GM21390 (cell line): ENCODE data around the gene DNAJC15.
"Not testable (repeated sequence)": the region's sequence is repeated elsewhere in the genome, so short reads cannot be mapped to it uniquely, and the experiment has no call there.

Source experiments
- ATAC-seq: cut with Tn5 transposase; IDR thresholded peaks from one replicate; pipeline ENCODE4 v1.9.1; 2021; ENCODE audit not compliant: unreplicated experiment

The DNAJC15 gene

GRCh38 chr13:43023289-43023963, at the start of gene DNAJC15:
TSS of gene DNAJC15 (plus strand) at chr13:43023586. CDS start at chr13:43023627, 41 bp downstream.
- peak; percentile 75 for ATAC-seq

- ATAC-seq, result no peak
Observed at GRCh38 chr13:42976066-42976465, 47.3 kb upstream of the DNAJC15 start.

GRCh38 chr13:42977219-42977659, 46.1 kb upstream of the DNAJC15 start:
- ATAC-seq, result no peak

- no peak for ATAC-seq
Observed at GRCh38 chr13:42981317-42981716, 42.1 kb upstream of the DNAJC15 start.

- ATAC-seq, result no peak
Observed at GRCh38 chr13:42981853-42982252, 41.5 kb upstream of the DNAJC15 start.

GRCh38 chr13:42984026-42984425, 39.4 kb upstream of the DNAJC15 start:
- no peak for ATAC-seq

GRCh38 chr13:42984691-42985090, 38.7 kb upstream of the DNAJC15 start:
- ATAC-seq, result no peak

- ATAC-seq, result no peak
Observed at GRCh38 chr13:42985312-42986175, 37.8 kb upstream of the DNAJC15 start.

- ATAC-seq, result no peak
Observed at GRCh38 chr13:42986176-42986574, 37.2 kb upstream of the DNAJC15 start.

GRCh38 chr13:42990291-42991232, 32.8 kb upstream of the DNAJC15 start:
- ATAC-seq, result no peak

- not testable (repeated sequence) for ATAC-seq
Observed at GRCh38 chr13:42991233-42991897, 32.0 kb upstream of the DNAJC15 start.

- peak; percentile 67 for ATAC-seq
Observed at GRCh38 chr13:42991898-42992763, 31.3 kb upstream of the DNAJC15 start, which contains the start of gene EPSTI1. TSS of gene EPSTI1 (minus strand) at chr13:42992241. CDS start at chr13:42992165, 76 bp downstream.

- ATAC-seq, result peak; percentile 15
Observed at GRCh38 chr13:42992764-42993122, 30.6 kb upstream of the DNAJC15 start.

- no peak for ATAC-seq
Observed at GRCh38 chr13:42994878-42995277, 28.5 kb upstream of the DNAJC15 start.

- no peak for ATAC-seq
Observed at GRCh38 chr13:42996584-42996983, 26.8 kb upstream of the DNAJC15 start.

- no peak for ATAC-seq
Observed at GRCh38 chr13:42997381-42997780, 26.0 kb upstream of the DNAJC15 start.

GRCh38 chr13:42999491-42999890, 23.9 kb upstream of the DNAJC15 start:
- ATAC-seq, result no peak

GRCh38 chr13:43000676-43001075, 22.7 kb upstream of the DNAJC15 start:
- no peak for ATAC-seq

- ATAC-seq, result no peak
Observed at GRCh38 chr13:43002021-43002420, 21.4 kb upstream of the DNAJC15 start.
